ENCODE measurements around the gene NNMT.

NNMT gene

DNA sequence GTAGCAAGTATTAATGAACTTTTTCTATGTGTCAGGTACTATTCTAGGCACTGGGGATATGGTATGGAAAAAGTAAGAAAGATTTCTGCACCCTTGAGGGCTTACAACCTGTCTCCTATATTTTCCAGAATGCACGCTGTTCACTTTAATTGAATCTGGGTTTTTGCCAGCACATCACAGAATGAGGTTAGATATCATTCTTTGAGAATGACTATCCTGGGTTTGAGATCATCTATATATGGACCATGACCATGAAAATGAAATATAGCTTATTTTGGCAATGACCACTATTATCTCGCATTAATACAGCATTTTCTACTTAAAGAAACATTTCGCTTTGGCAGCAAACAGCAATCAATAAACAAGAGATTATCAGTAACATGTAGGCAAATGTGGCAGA, 57.2 kb downstream of the NNMT start:
- no peak for DNase-seq

DNA sequence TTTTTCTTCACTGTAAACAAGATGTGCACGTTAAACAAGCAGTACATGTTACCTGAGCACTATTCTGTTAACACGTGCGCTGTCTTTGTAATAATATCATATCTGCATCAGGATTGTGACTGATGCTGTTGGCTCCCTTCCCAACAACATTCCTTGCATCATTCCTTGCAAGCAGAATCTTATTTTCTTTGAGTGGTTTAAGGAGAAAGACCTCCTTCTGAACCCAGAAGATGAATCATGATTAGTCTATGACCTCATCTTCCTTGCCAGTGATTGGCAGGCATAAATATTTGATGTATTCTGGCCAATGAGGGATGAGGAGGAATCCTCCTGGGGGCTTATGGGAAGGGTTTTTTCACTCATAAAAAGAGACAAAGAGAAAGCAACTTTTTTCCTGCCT, 57.9 kb downstream of the NNMT start:
- DNase-seq = no peak

DNA sequence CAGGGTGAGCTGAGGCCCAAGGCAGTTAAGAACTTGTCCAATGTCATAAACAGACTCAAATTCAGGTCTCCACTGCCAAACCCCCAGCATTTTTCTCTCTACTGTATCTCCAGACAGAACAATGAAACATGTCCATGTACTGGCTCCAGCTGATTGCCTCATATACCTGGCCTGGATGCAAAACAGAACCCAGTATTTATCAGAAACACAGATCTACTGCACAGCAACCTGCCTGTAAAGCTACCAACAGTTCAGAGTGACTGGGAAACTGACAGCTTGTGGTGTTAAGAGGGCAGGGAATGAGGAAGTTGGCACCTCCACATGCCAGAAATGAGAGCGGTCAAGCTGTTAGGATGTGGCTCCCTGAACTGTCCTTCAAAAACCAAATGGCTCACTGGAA, 62.5 kb downstream of the NNMT start:
- peak; percentile 37 to 39 for DNase-seq

DNA sequence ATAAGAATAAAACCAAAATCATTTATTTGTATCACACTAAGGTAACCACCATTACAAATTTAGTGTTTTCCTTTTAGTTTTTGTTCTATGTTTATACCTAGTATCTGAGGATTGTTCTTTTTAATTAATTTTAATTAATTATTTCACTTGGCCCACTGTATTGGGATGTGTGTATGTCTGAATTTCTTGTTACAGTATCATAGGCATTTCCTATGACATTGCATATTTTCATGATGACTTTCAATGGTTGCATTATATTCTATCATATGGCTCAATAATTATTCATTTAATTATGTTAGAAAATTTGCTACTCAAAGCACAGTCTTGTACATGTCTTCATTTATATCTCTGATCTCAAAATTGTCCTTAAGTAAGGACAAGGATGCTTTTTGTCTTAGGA, 63.1 kb downstream of the NNMT start:
- no peak for DNase-seq

DNA sequence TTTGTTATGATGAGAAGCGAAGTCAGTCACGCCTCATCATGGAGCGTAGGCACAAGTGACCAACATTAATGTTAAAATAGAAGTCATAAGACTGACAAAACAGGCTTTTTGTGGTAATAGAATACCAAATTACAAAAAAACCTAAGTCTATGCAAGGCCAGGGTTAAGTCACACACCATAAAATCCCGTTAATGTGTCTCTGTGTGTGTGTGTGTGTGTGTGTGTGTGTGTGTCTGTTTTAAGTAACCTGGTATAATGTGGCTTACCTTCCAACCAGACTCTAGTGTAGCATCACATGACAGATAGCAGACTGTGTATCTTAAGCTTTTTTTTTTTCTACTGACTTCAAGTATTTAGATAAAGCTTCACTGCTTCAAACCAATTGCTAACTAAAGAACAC, 66.1 kb downstream of the NNMT start:
- no peak for DNase-seq

DNA sequence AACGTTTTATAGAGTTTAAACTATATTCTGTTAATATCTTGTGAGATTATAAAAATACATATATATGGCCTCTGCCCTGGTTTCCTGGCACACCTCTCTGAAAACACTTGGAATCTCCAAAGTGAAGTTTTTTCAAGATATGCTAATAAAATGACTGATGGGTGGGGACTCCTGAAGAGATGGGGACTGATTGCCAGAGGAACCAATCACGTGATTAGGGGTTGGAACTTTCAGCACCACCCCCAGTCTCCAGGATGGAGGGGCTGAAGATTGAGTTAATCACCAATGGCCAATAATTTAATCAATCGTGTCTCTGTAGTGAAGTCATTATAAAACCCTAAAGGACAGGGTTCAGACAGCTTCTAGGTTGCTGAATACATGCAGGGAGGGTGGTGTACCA, 66.8 kb downstream of the NNMT start:
- no peak for DNase-seq

Measured in NCI-H526 (cell line).